OCI-LY7 (cell line): ENCODE measurements around the gene ITM2B.

ENCODE experiments used
- EZH2phosphoT487 ChIP-seq: fragments of 200-600 bp; sonication (generic); IDR thresholded peaks from 2 replicates; pipeline ENCODE4 v1.6.1; 2018; ENCODE audit warnings: low read depth, borderline replicate concordance, mild to moderate bottlenecking, mixed run types, antibody characterized with exemption, low read length, moderate library complexity, mixed read lengths
- TF ChIP-seq, protein P1 (sequence below): fragments of 200-600 bp; sonication (generic); conservative IDR thresholded peaks from 2 replicates; pipeline ENCODE4 v1.5.1; 2014; ENCODE audit warnings: mild to moderate bottlenecking, antibody characterized with exemption, low read length, moderate library complexity, mixed read lengths

DNA sequence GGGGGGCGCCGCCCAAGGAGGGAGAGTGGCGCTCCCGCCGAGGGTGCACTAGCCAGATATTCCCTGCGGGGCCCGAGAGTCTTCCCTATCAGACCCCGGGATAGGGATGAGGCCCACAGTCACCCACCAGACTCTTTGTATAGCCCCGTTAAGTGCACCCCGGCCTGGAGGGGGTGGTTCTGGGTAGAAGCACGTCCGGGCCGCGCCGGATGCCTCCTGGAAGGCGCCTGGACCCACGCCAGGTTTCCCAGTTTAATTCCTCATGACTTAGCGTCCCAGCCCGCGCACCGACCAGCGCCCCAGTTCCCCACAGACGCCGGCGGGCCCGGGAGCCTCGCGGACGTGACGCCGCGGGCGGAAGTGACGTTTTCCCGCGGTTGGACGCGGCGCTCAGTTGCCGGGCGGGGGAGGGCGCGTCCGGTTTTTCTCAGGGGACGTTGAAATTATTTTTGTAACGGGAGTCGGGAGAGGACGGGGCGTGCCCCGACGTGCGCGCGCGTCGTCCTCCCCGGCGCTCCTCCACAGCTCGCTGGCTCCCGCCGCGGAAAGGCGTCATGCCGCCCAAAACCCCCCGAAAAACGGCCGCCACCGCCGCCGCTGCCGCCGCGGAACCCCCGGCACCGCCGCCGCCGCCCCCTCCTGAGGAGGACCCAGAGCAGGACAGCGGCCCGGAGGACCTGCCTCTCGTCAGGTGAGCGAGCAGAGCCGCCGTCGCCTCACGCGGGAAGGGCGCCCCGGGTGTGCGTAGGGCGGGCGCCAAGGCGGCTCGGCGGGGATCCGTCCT lies 70.5 kb downstream of the ITM2B start, which contains the start of gene RB1:
- no peak for TF ChIP-seq EZH2phosphoT487
- TF ChIP-seq, protein P1, sequence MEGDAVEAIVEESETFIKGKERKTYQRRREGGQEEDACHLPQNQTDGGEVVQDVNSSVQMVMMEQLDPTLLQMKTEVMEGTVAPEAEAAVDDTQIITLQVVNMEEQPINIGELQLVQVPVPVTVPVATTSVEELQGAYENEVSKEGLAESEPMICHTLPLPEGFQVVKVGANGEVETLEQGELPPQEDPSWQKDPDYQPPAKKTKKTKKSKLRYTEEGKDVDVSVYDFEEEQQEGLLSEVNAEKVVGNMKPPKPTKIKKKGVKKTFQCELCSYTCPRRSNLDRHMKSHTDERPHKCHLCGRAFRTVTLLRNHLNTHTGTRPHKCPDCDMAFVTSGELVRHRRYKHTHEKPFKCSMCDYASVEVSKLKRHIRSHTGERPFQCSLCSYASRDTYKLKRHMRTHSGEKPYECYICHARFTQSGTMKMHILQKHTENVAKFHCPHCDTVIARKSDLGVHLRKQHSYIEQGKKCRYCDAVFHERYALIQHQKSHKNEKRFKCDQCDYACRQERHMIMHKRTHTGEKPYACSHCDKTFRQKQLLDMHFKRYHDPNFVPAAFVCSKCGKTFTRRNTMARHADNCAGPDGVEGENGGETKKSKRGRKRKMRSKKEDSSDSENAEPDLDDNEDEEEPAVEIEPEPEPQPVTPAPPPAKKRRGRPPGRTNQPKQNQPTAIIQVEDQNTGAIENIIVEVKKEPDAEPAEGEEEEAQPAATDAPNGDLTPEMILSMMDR = no peak
